Spleen (tissue), 11 donors: ENCODE data around the gene MBLAC1. TPM values are rescaled to one million over a fixed set of nuclear protein-coding genes. Genes with fewer than 3 reads are reported as not detected.
"Not testable (repeated sequence)": the region's sequence is repeated elsewhere in the genome, so short reads cannot be mapped to it uniquely, and the experiment has no call there.

ENCODE experiments used
- DNase-seq: peaks from one replicate; pipeline ENCODE4 v3.0.0-alpha.2; 2020
- H3K27ac ChIP-seq, 8 donors: fragments of 200-600 bp; sonication (generic) in 7 of 8; 1 replicate in 4 of 8; 2 replicates in 4 of 8; pipeline versions ENCODE4 v1.5.0 to v1.8.0; 2016 to 2021; ENCODE audit warnings: inconsistent platforms in 4 of 8, mild to moderate bottlenecking in 4 of 8, moderate library complexity in 1 of 8
- H3K27me3 ChIP-seq, 7 donors: fragments of 200-600 bp; sonication (generic) in 6 of 7; replicated peaks in 1 of 7; 1 replicate in 4 of 7; 2 replicates in 3 of 7; pipeline versions ENCODE4 v1.5.0 to v1.8.0; 2016 to 2021; ENCODE audit warnings: inconsistent platforms in 3 of 7, mild to moderate bottlenecking in 1 of 7
- H3K36me3 ChIP-seq, 6 donors: fragments of 200-600 bp; sonication (generic) in 5 of 6; 1 replicate in 4 of 6; 2 replicates in 2 of 6; pipeline versions ENCODE4 v1.5.0 to v1.8.0; 2016 to 2021; ENCODE audit warnings: inconsistent platforms in 2 of 6
- H3K4me1 ChIP-seq, 6 donors: fragments of 200-600 bp; sonication (generic) in 5 of 6; 1 replicate in 3 of 6; 2 replicates in 3 of 6; pipeline versions ENCODE4 v1.5.0 to v1.8.0; 2016 to 2021; ENCODE audit warnings: inconsistent platforms in 3 of 6
- H3K4me3 ChIP-seq, 8 donors: fragments of 200-600 bp; sonication (generic) in 7 of 8; 1 replicate in 4 of 8; 2 replicates in 4 of 8; pipeline versions ENCODE4 v1.5.0 to v1.8.0; 2016 to 2021; ENCODE audit warnings: inconsistent platforms in 4 of 8, mild to moderate bottlenecking in 4 of 8, moderate library complexity in 2 of 8
- H3K9me3 ChIP-seq, 8 donors: fragments of 200-600 bp; sonication (generic) in 7 of 8; 1 replicate in 4 of 8; 2 replicates in 4 of 8; pipeline versions ENCODE4 v1.5.0 to v1.8.0; 2016 to 2021; ENCODE audit warnings: inconsistent platforms in 4 of 8
- POLR2A ChIP-seq, 3 donors: fragments of 450-650 bp; IDR thresholded peaks; one replicate each; pipeline ENCODE4 v1.5.1; 2017; ENCODE audit warnings: antibody characterized with exemption in 3 of 3, mild to moderate bottlenecking in 1 of 3
- POLR2AphosphoS5 ChIP-seq, 3 donors: sonication (generic); formaldehyde crosslinking; IDR thresholded peaks; one replicate each; pipeline ENCODE4 v1.5.1; 2017; ENCODE audit warnings: antibody characterized with exemption in 3 of 3
- WGBS, 5 donors: extraction: QIAGEN DNeasy Blood & Tissue Kit in 3 of 5; methylation state at CpG; one replicate each; pipeline versions ENCODE4 v1.1.5 to v1.1.7; 2013 to 2018; 5-methylcytosine and 5-hydroxymethylcytosine counted together
- intact Hi-C: fragments of 100-400 bp; cut with DNase I; formaldehyde crosslinking; loops from one replicate; pipeline ENCODE4 v1.15.0; 2023; ENCODE audit warnings: low total_unique reads
- polyA plus RNA-seq, 3 donors: library from polyadenylated mRNA; stranded (reverse); fragments of 200-250 nt; gene quantifications; one replicate each; pipeline ENCODE4 v1.2.1, GENCODE V29; 2013
- total RNA-seq, 7 donors: library from RNA; depleted of rRNA in 3 of 7; stranded (reverse); fragments of >200 nt in 3 of 7; fragmentation: NEBNext Ultra II Directional in 4 of 7; extraction: Animal tissue kit (Norgen Biotek cat#: 25700) in 4 of 7; gene quantifications; one replicate each; pipeline versions ENCODE4 v1.1.0 to v1.2.1, GENCODE V29; 2016 to 2021
- TF ChIP-seq, protein P1 (sequence below), 11 experiments: fragments of 200-600 bp in 7 of 11; fragments of 450-650 bp in 4 of 11; sonication (generic) in 4 of 11; IDR thresholded peaks in 8 of 11; conservative IDR thresholded peaks in 3 of 11; 1 replicate in 7 of 11; 2 replicates in 4 of 11; pipeline versions ENCODE4 v1.4.0 to v1.8.0; 2016 to 2021; ENCODE audit warnings: antibody characterized with exemption in 11 of 11, inconsistent platforms in 4 of 11, mild to moderate bottlenecking in 1 of 11
- donor health status: healthy with polysubstance abuse.
- donor health status: DM: no; HTN: no; CAD: no; lungs with moderate emphysema.
- donor health status: DM: no; HTN: no; CAD: no.
- donor health status: Bipolar disorder and iron deficiency.
- donor health status: healthy.
- donor health status: DM: no; HTN: no; CAD: no.
- donor health status: DM: yes; HTN: yes; CAD: no.

MBLAC1 gene
- total and polyA plus RNA-seq, 10 donors: 1.7 to 4.4 (median 2.2) TPM

GRCh38 chr7:100137851-100138760 lies 11.3 kb downstream of the MBLAC1 start:
- 70 to 72% (median 71%) methylated on average over 13 of the region's 13 CpGs for WGBS, 5 donors
- DNase-seq: peak; percentile 23
- Histone ChIP-seq H3K4me1 (peaks cover 0 to 27% (median 12%) of the 10 kb centered on the region in 6 donors), H3K27ac (peak overlapping the region in 2 of 8 donors; percentile 22), H3K27me3 (no peaks in the 10 kb centered on the region), H3K9me3 (no peaks in the 10 kb centered on the region), H3K36me3 (no peaks in the 10 kb centered on the region), H3K4me3 (no peak overlapping the region)
- intact Hi-C loops: loop anchor here (10.0 kb wide), 2 partner anchors 87 to 207 kb away; no protein-coding TSS in a partner anchor
- TF ChIP-seq, protein P1, sequence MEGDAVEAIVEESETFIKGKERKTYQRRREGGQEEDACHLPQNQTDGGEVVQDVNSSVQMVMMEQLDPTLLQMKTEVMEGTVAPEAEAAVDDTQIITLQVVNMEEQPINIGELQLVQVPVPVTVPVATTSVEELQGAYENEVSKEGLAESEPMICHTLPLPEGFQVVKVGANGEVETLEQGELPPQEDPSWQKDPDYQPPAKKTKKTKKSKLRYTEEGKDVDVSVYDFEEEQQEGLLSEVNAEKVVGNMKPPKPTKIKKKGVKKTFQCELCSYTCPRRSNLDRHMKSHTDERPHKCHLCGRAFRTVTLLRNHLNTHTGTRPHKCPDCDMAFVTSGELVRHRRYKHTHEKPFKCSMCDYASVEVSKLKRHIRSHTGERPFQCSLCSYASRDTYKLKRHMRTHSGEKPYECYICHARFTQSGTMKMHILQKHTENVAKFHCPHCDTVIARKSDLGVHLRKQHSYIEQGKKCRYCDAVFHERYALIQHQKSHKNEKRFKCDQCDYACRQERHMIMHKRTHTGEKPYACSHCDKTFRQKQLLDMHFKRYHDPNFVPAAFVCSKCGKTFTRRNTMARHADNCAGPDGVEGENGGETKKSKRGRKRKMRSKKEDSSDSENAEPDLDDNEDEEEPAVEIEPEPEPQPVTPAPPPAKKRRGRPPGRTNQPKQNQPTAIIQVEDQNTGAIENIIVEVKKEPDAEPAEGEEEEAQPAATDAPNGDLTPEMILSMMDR (IDR thresholded peaks at IDR 0.05 in 8 of 11, conservative IDR thresholded peaks at IDR 0.05 in 3 of 11): no peak
- no peak for TF ChIP-seq POLR2A (IDR thresholded peaks at IDR 0.05)

DNA sequence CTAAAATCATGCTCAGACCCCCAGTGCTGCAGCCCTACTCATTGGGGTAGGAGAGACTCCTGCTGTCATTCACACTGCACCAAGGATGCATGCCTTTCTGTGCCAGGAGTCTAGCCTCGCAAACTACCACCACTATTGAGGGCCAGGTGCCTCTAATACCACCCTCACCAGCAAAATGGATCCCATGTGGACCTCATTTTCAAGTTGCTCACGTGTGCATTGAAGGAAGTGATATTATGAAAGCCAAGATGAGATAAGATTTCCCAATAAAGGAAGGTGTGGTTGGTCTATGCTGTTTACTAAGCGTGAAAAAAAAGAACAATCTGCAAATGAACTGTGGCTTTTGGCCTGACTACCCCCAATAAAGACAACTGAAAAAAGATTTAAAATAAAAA lies 14.8 kb downstream of the MBLAC1 start:
- Histone ChIP-seq H3K36me3 (no peaks in the 10 kb centered on the region), H3K27ac (peak overlapping the region in 4 of 8 donors; percentile 36 to 79 (median 56)), H3K4me1 (peaks cover 0 to 30% (median 12%) of the 10 kb centered on the region in 6 donors), H3K27me3 (no peaks in the 10 kb centered on the region), H3K9me3 (no peaks in the 10 kb centered on the region), H3K4me3 (peak overlapping the region in 1 of 8 donors; percentile 11)
- no peak for DNase-seq
- 41 to 54% (median 49%) methylated on average over 3 of the region's 3 CpGs for WGBS, 5 donors
- intact Hi-C loops: no loop called here
- TF ChIP-seq POLR2AphosphoS5 (IDR thresholded peaks at IDR 0.05): no peak

GRCh38 chr7:100142461-100142860 lies 15.7 kb downstream of the MBLAC1 start:
- no peak overlapping the region for H3K4me3 ChIP-seq
- TF ChIP-seq, protein P1 (IDR thresholded peaks at IDR 0.05 in 8 of 11, conservative IDR thresholded peaks at IDR 0.05 in 3 of 11): no peak
- no peak for TF ChIP-seq POLR2AphosphoS5 (IDR thresholded peaks at IDR 0.05)
- no peaks in the 10 kb centered on the region for H3K36me3 ChIP-seq
- WGBS, 5 donors: 90 to 99% (median 94%) methylated on average over 3 of the region's 3 CpGs
- H3K27me3 ChIP-seq: no peaks in the 10 kb centered on the region
- H3K4me1 ChIP-seq: peaks cover 0 to 30% (median 12%) of the 10 kb centered on the region in 6 donors
- DNase-seq: no peak
- intact Hi-C loops: no loop called here
- no peaks in the 10 kb centered on the region for H3K9me3 ChIP-seq
- H3K27ac ChIP-seq: peak overlapping the region in 2 of 8 donors; percentile 64 to 79

DNA sequence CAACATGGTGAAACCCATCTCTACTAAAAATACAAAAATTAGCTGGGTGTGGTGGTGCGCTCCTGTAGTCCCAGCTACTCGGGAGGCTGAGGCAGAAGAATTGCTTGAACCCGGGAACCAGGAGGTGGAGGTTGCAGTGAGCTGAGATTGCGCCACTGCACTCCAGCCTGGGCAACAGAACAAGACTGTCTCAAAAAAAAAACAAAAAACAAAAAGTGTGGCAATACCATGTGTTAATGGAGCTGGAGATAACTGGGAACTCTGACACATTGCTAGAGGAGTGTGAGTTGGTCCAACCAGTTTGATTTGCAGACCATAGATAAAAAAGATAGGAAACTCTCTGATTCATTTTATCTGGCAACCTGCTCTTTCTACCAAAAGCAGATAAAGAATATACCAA lies 19.6 kb downstream of the MBLAC1 start:
- H3K4me3 ChIP-seq, H3K27ac ChIP-seq, H3K9me3 ChIP-seq, H3K27me3 ChIP-seq, intact Hi-C loops, DNase-seq: not testable (repeated sequence)
- 78 to 92% (median 87%) methylated on average over 4 of the region's 4 CpGs for WGBS, 5 donors
- Histone ChIP-seq H3K4me1 (peaks cover 15 to 46% (median 34%) of the 10 kb centered on the region in 6 donors), H3K36me3 (peaks cover 0 to 11% (median 2%) of the 10 kb centered on the region in 6 donors)

DNA sequence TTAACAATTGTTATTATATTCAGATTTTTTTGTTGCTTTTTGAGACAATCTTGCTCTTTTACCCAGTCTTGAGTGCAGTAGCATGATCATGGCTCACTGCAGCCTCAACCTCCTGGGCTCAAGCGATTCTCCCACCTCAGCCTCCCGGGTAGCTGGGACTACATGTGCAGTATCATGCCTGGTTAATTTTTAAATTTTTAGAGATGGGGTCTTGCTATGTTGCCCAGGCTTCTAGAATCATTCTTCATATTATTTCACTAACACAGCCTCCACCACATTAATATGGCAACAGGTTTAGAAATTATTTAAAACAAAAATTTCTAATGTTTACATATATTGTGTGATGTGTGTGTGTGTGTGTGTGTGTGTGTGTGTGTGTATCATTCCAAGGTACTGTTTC lies 20.5 kb downstream of the MBLAC1 start:
- 93 to 98% (median 98%) methylated on average over 2 of the region's 2 CpGs for WGBS, 5 donors

More for the DNA sequence above, 20.5 kb downstream of the MBLAC1 start:
- TF ChIP-seq POLR2AphosphoS5 (IDR thresholded peaks at IDR 0.05): no peak
- no peak for TF ChIP-seq POLR2A (IDR thresholded peaks at IDR 0.05)
- TF ChIP-seq, protein P1 (IDR thresholded peaks at IDR 0.05 in 8 of 11, conservative IDR thresholded peaks at IDR 0.05 in 3 of 11): no peak
- intact Hi-C loops: no loop called here
- H3K4me3 ChIP-seq: no peak overlapping the region
- peak overlapping the region in 1 of 8 donors; percentile 97 for H3K27ac ChIP-seq
- H3K36me3 ChIP-seq: peaks cover 0 to 20% (median 2%) of the 10 kb centered on the region in 6 donors
- DNase-seq: no peak
- no peaks in the 10 kb centered on the region for H3K9me3 ChIP-seq
- peaks cover 23 to 46% (median 38%) of the 10 kb centered on the region in 6 donors for H3K4me1 ChIP-seq
- no peaks in the 10 kb centered on the region for H3K27me3 ChIP-seq
